MG63 (cell line): ENCODE measurements around the gene NUDT4. TPM values are rescaled to one million over a fixed set of nuclear protein-coding genes. Genes with fewer than 3 reads are reported as not detected.
"Not testable (repeated sequence)": the region's sequence is repeated elsewhere in the genome, so short reads cannot be mapped to it uniquely, and the experiment has no call there.

ENCODE experiments used
- DNase-seq: peaks from one replicate; pipeline ENCODE4 v3.0.0-alpha.2; 2020
- H3K27me3 ChIP-seq: fragments of 250-450 bp; sonication (Bioruptor Pico); 2 replicates; pipeline ENCODE4 v1.5.1; 2020; ENCODE audit warnings: mild to moderate bottlenecking, moderate library complexity
- H3K36me3 ChIP-seq: fragments of 250-450 bp; sonication (Bioruptor Pico); 2 replicates; pipeline ENCODE4 v1.5.1; 2020; ENCODE audit warnings: mild to moderate bottlenecking, moderate library complexity
- H3K4me3 ChIP-seq: fragments of 250-450 bp; sonication (Bioruptor Pico); 2 replicates; pipeline ENCODE4 v1.5.1; 2020; ENCODE audit warnings: mild to moderate bottlenecking, moderate library complexity
- H3K9me3 ChIP-seq: fragments of 250-450 bp; sonication (Bioruptor Pico); 2 replicates; pipeline ENCODE4 v1.5.1; 2020; ENCODE audit warnings: mild to moderate bottlenecking, moderate library complexity
- total RNA-seq: library from RNA; depleted of rRNA; stranded (reverse); fragments of >200 nt; shearing (Covaris generic); gene quantifications from 2 replicates; pipeline ENCODE4 v1.2.3, GENCODE V29; 2014; ENCODE audit warnings: low replicate concordance

Gene NUDT4
- total RNA-seq, 1 experiment from 2014 or later: 45.9 TPM

DNA sequence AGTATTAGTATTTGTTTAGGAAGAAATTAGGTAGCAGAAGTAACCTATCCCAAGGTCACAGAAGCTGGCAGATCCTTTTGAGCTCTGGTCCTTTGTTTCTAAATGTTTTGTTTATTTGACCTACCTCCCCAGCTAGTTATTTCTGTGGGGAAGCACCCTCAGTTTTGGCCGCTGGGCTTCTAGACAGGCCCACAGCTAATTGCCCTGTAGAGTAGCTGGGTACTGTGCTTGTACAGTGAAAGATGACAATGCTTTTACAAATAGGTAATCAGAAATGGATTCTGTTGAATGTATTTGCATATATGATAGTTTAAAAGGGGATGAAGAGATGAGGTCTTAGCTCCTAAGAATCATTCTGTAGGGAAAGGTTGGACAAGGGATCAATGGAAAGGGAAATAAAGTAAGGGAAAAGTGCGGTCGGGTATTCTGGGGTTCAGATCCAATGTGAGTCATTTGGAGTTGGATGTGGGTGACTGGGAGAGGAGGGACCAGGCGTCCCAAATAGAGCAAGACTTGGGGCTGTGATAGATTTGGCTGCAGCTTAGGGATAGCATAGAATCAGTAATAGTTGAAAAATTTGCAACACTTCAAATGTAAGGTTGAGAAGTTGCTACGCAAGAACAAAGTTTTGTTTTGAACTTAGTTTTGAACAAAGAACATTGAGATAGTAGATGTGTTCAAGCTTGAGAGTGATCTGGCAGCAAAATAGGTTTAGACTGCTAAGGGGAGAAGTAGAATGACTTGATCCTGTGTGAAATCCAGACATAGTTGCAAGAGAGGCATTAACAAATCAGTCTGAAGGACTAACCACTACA is 3.6 kb downstream of the NUDT4 start:
- no peaks in the 10 kb centered on the region for H3K9me3 ChIP-seq
- H3K27me3 ChIP-seq: no peaks in the 10 kb centered on the region
- DNase-seq: no peak
- peaks cover 27% of the 10 kb centered on the region for H3K36me3 ChIP-seq
- H3K4me3 ChIP-seq: peak overlapping the region; percentile 95

GRCh38 chr12:93381976-93382437 is 4.3 kb downstream of the NUDT4 start:
- not testable (repeated sequence) for H3K27me3 ChIP-seq, DNase-seq, H3K4me3 ChIP-seq, H3K9me3 ChIP-seq
- H3K36me3 ChIP-seq: peaks cover 31% of the 10 kb centered on the region

DNA sequence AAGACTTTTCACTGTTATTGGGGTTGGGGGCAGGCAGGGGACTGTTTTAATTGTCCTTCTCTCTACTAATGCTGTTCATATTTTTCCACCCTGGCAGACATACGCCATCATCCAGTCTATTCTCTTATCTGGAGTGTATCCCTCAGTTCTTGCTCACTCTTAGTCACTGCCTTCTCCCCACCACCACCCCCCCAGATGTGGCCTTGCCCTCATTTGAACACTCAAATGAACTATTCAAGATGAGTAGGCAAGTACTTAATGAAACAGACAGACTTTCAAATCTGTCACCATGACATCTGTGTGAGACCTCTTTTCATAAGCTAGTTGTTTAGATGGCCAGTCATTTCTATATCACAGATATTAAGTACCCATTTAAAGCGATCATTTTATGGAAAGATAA is 10.1 kb downstream of the NUDT4 start:
- H3K4me3 ChIP-seq: no peak overlapping the region
- peak; percentile 60 for DNase-seq
- H3K9me3 ChIP-seq: no peaks in the 10 kb centered on the region
- H3K27me3 ChIP-seq: no peaks in the 10 kb centered on the region
- peaks cover 24% of the 10 kb centered on the region for H3K36me3 ChIP-seq

DNA sequence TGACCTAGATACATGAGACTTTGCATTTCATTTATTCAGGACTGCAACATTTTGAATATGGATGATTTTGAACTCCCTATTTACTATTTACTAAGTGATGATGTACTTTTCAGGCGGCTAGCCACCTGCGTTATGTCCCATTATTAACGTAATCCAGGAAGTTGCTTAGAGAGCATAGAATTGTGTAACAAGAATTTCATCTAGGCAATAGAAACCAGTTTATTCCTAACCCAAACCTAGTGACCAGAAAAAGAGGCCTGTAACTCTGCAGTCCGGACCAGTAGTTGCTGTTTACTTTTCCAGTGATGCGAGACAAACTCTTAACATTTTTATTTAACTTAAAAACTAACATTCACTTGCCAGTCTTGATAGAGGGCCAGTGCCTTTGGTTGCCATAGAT is 12.3 kb downstream of the NUDT4 start:
- no peaks in the 10 kb centered on the region for H3K27me3 ChIP-seq
- no peak for DNase-seq
- peaks cover 21% of the 10 kb centered on the region for H3K36me3 ChIP-seq
- H3K4me3 ChIP-seq: no peak overlapping the region
- H3K9me3 ChIP-seq: no peaks in the 10 kb centered on the region

DNA sequence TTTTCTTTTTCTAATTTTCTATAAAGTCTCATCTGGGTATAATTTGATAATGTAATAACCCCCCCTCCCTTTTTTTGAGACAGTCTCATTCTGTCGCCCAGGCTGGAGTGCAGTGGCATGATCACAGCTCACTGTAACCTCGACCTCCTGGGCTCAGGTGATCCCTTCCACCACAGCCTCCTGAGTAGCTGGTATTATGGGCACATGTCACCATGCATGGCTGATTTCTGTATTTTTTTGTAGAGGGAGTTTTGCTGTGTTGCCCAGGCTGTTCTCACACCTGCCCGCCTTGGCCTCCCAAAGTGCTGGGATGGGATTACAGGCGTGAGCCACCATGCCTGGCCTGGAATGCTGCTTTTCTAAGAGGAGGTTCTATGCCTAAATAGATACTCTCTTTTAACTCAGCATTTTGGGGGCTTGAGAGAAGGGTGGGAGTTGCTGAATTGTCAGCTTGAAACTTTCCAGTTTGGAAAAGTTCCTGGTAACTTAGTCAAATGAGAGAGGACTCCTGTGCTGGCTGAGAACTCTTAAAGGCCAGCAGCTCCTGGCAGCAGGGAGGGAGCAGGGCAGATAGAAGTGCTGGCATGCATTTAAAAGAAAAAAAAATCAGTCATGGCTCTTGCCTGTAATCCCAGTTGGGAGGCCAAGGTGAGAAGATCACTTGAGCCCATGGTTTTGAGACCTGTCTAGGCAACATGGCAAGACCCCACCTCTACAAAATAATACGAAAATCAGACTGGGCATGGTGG is 13.0 kb downstream of the NUDT4 start:
- no peak for DNase-seq
- no peaks in the 10 kb centered on the region for H3K9me3 ChIP-seq
- H3K36me3 ChIP-seq: peaks cover 22% of the 10 kb centered on the region
- H3K4me3 ChIP-seq: no peak overlapping the region
- no peaks in the 10 kb centered on the region for H3K27me3 ChIP-seq

DNA sequence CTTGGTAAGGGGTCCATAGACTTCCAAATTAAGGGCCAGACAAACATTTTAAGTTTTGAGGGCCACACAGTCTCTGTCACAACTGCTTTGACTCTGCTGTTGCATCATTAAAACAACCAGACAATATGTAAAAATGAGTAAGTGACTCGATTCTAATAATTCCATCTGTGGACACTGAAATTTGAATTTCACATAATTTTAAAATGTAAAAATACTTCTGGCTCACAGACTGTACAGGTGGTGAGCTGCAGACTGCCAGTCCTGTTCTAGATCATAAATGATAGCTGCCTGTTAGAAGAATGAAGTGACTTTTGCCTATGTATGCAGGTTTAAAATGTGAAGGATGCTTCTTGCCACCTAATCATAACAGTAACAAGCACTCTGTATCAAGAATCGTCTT is 15.7 kb downstream of the NUDT4 start:
- Histone ChIP-seq H3K36me3 (peaks cover 30% of the 10 kb centered on the region), H3K4me3 (no peak overlapping the region), H3K27me3 (no peaks in the 10 kb centered on the region), H3K9me3 (no peaks in the 10 kb centered on the region)
- no peak for DNase-seq

DNA sequence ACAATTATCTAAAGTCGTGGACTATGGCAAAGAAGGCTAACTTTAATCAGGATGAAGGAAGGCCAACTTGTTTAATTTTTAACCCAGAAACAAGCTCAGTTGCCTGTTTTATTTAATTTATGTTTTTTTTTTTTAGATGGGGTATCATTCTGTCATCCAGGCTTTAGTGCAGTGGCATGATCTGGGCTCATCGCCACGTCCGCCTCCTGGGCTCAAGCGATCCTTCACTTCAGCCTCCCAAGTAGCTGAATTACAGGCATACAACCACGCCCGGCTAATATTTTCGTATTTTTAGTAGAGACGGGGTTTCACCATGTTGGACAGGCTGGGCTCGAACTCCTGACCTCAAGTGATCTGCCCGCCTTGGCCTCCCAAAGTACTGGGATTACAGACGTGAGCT is 19.7 kb downstream of the NUDT4 start:
- Histone ChIP-seq H3K4me3 (no peak overlapping the region), H3K9me3 (no peaks in the 10 kb centered on the region), H3K27me3 (no peaks in the 10 kb centered on the region), H3K36me3 (peaks cover 36% of the 10 kb centered on the region)
- DNase-seq: no peak

GRCh38 chr12:93399183-93399863 is 21.6 kb downstream of the NUDT4 start:
- H3K4me3 ChIP-seq, H3K27me3 ChIP-seq, H3K9me3 ChIP-seq, DNase-seq: not testable (repeated sequence)
- peaks cover 41% of the 10 kb centered on the region for H3K36me3 ChIP-seq

DNA sequence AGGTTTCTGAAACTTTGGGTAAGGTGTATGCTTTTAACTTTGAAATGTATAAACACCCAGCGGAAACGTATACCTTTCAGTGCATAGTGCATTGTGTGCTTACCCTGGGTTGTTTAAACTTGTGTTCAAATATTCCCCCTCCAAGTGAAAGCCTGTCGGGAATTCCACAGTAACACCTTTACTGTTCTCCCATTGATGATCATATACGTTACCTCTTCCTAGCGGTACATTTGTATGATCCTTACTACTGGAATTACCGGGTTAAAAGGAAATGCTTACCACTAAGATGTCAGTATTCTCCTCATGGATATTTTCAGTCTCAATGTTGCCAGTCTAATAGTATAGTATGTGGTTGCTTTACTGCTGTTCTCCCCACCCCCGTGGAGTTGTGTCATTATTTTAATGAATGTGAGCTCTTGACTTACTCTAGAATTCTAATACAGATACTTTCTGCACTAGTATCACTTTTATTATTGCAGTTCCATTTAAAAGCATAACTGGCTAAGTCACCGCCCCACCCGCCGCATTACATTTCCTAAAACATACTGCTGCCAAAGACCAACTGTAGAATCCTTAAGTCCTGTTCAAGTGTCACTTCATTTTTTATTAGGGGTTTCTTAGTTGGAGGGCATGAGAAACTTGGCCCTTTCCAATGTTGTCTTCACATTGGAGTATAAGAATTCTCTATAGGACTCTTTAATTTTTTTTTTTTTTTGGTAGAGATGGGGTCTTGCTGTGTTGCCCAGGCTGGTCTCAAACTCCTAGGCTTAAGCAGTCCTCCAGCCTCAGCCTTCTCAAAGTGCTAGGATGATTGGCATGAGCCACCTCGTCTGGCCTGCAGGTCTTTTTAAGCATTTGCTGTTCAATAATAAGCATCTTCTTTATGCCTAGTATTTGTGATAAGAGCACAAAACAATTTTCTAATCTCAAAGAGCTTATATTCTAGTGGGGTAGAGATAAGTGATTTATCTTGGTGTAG is 24.9 kb downstream of the NUDT4 start:
- no peaks in the 10 kb centered on the region for H3K27me3 ChIP-seq
- no peak overlapping the region for H3K4me3 ChIP-seq
- no peak for DNase-seq
- H3K36me3 ChIP-seq: peaks cover 52% of the 10 kb centered on the region
- no peaks in the 10 kb centered on the region for H3K9me3 ChIP-seq

DNA sequence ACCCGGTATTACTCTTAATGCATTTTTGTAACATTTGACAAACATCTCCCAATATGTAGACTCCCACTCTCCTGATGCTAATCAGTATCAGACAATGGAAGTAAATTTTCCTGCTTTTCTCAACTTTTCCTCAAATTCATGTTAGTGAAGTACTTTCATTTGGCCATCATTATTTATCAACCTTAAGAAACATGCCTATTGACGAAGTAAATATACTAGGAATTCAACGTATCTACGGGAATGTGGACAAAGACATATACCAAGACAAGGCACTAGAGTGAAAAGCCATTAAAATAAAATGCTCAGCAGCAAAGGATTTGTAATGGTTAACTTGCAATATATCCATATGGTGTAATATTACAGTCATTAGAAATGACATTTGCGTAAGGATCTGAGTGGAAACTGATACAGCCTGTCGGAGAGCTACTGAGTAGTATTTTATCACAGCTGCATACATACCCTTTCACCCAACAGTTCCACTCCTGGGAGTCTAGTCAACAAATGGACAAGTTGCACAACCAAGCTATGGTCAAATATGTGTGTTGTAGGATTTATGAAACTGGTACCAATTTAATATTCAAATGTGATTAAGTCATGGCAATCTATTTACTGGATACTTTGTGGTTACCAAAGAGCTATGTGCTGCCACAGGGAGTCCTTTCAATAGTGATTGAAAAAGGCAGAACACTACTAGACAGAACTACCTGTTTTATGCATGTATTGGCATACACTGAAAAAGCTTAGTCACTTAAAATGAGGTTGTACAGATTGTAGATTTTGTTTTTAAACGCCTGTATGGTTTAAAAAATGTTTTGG is 26.5 kb downstream of the NUDT4 start:
- no peak for DNase-seq
- Histone ChIP-seq H3K36me3 (peaks cover 55% of the 10 kb centered on the region), H3K27me3 (no peaks in the 10 kb centered on the region), H3K9me3 (no peaks in the 10 kb centered on the region), H3K4me3 (no peak overlapping the region)

DNA sequence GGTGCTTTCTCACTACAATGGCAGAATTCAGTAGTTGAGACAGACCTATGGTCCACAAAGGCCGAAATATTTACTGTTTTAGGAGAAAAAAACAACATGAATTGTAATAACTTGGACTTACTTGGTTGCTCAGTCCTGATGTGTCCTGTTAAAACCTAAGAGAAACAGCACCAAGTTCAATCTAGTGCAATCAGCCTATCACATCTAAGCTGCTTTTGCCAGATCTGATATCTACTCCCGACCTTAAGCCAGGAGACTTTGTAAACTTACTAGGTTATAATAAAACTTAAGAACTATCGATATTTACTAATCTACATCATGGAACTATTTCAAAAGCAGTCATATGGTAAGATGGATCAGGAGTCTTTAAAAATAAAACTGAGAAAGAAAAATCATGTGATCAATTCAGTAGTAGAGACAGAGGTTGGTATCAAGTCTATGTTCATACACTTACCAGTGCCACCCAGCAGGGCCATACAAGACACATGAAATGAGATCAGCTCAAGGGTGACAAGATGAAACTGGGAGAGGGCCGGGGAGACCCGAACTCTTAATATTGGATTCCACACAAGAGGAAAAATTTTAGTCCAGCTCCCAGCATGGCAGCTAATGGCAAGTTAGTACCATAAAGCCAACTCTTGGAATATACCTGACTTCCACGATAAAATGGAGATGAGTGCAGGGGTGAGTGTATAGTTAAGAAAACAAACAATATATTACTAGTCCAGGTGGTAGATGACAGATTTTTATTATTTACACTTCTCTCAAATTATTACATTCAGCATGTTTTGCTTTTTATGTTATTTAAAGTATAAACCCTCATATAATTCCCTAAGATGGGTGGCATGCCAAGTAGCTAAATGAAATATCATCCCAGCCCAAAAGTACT is 27.5 kb downstream of the NUDT4 start:
- no peak for DNase-seq
- H3K36me3 ChIP-seq: peaks cover 65% of the 10 kb centered on the region

DNA sequence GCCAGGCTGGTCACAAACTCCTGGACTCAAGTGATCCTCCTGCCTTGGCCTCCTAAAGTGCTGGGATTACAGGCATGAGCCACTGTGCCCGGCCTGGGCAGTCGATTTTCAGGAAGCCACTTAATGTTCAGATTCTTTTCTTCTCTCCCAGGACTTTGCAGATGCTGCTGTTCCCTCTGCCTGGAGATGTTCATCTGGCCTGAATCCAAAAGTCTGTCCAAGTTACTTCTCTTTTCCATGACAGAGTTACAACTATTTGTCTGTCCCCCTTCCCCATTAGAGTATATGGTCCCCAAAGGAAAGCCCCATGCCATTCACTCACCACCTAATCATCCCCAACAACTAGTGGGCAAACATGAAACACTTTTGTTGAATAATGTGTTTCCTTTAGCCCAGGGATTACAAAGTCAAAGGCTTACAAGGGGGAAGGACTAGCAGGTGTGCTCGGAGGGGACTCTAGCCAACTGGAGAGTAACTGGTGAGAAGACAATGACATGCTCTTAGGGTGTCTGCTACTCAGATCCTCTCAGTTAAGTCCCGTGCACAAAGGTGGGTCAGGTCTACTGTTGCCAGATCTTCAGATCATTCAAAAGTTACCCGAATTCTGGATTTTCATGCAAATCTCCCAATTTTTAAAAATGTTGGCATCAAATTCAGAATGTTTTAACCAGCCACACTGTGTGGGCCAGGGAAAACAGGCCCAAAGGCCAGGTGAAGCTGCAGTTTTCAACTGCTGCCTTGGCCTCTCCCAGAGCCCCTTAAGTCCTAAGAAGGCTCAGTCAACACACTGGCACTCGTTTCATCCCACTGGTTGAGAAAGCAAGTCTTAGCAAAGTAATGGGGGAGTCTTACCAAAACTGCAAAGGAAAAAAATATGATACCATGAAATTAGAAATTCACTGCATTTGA is 29.6 kb downstream of the NUDT4 start:
- H3K4me3 ChIP-seq: no peak overlapping the region
- H3K36me3 ChIP-seq: peaks cover 75% of the 10 kb centered on the region
- no peaks in the 10 kb centered on the region for H3K9me3 ChIP-seq
- H3K27me3 ChIP-seq: no peaks in the 10 kb centered on the region
- no peak for DNase-seq

More for the DNA sequence above, 27.5 kb downstream of the NUDT4 start:
- Histone ChIP-seq H3K9me3 (no peaks in the 10 kb centered on the region), H3K27me3 (no peaks in the 10 kb centered on the region), H3K4me3 (no peak overlapping the region)

GRCh38 chr12:93407963-93408283 is 30.2 kb downstream of the NUDT4 start:
- Histone ChIP-seq H3K4me3 (no peak overlapping the region), H3K36me3 (peaks cover 72% of the 10 kb centered on the region), H3K27me3 (no peaks in the 10 kb centered on the region), H3K9me3 (no peaks in the 10 kb centered on the region)
- DNase-seq: no peak

GRCh38 chr12:93408813-93409212 is 31.1 kb downstream of the NUDT4 start:
- Histone ChIP-seq H3K4me3 (no peak overlapping the region), H3K36me3 (peaks cover 68% of the 10 kb centered on the region), H3K27me3 (no peaks in the 10 kb centered on the region), H3K9me3 (no peaks in the 10 kb centered on the region)
- DNase-seq: no peak
